Stomach (tissue), 9 donors: ENCODE data around the gene PKN3. TPM values are rescaled to one million over a fixed set of nuclear protein-coding genes. Genes with fewer than 3 reads are reported as not detected.
A peak's percentile ranks its signal among the peaks of the same experiment; 100 is the strongest.
"Not testable (repeated sequence)": the region's sequence is repeated elsewhere in the genome, so short reads cannot be mapped to it uniquely, and the experiment has no call there.

Experiments
- DNase-seq, 2 donors: peaks; one replicate each; pipeline versions ENCODE4 v3.0.0 to v3.0.0-alpha.2; 2013 to 2019
- H3K27ac ChIP-seq, 5 donors: fragments of 200-600 bp in 4 of 5; sonication (generic) in 4 of 5; one replicate each; pipeline ENCODE4 v1.5.1; 2013 to 2019; ENCODE audit warnings: mild to moderate bottlenecking in 1 of 5, moderate library complexity in 1 of 5
- H3K27me3 ChIP-seq, 3 donors: fragments of 200-600 bp; sonication (generic); one replicate each; pipeline ENCODE4 v1.5.1; 2017 to 2019; ENCODE audit warnings: mixed run types in 1 of 3
- H3K36me3 ChIP-seq, 4 donors: fragments of 200-600 bp; sonication (generic); 1 replicate in 3 of 4; 2 replicates in 1 of 4; pipeline ENCODE4 v1.5.1; 2016 to 2019
- H3K4me1 ChIP-seq, 4 donors: fragments of 200-600 bp; sonication (generic); one replicate each; pipeline ENCODE4 v1.5.1; 2016 to 2019
- H3K4me3 ChIP-seq, 4 donors: fragments of 200-600 bp; sonication (generic) in 3 of 4; one replicate each; pipeline ENCODE4 v1.5.1; 2016 to 2019; ENCODE audit warnings: mild to moderate bottlenecking in 1 of 4
- H3K9me3 ChIP-seq, 4 donors: fragments of 200-600 bp; sonication (generic); one replicate each; pipeline ENCODE4 v1.5.1; 2016 to 2019
- EP300 ChIP-seq: sonication (generic); formaldehyde crosslinking; IDR thresholded peaks from one replicate; pipeline ENCODE4 v1.6.1; 2017; ENCODE audit warnings: antibody characterized with exemption
- POLR2A ChIP-seq, 4 donors: fragments of 450-650 bp; IDR thresholded peaks; one replicate each; pipeline ENCODE4 v1.6.1; 2016; ENCODE audit warnings: antibody characterized with exemption in 4 of 4, control low read depth in 2 of 4, mild to moderate bottlenecking in 1 of 4, moderate library complexity in 1 of 4
- POLR2AphosphoS5 ChIP-seq, 3 donors: sonication (generic); formaldehyde crosslinking; IDR thresholded peaks; one replicate each; pipeline ENCODE4 v1.6.1; 2016; ENCODE audit warnings: antibody characterized with exemption in 3 of 3
- WGBS, 5 donors: extraction: QIAGEN DNeasy Blood & Tissue Kit in 3 of 5; methylation state at CpG; one replicate each; pipeline versions ENCODE4 v1.1.5 to v1.1.7; 2013 to 2018; 5-methylcytosine and 5-hydroxymethylcytosine counted together
- intact Hi-C: fragments of 100-400 bp; cut with DNase I; formaldehyde crosslinking; loops from one replicate; pipeline ENCODE4 v1.15.1; 2023; ENCODE audit warnings: low total_unique reads
- polyA plus RNA-seq, 3 donors: library from polyadenylated mRNA; stranded (reverse); fragments of 200-250 nt; gene quantifications; one replicate each; pipeline ENCODE4 v1.2.3, GENCODE V29; 2013
- total RNA-seq, 5 donors: library from RNA; depleted of rRNA; stranded (reverse); fragments of >200 nt; gene quantifications; one replicate each; pipeline versions ENCODE4 v1.1.0 to v1.2.3, GENCODE V29; 2014 to 2016
- TF ChIP-seq, protein P1 (sequence below), 7 experiments: fragments of 450-650 bp in 4 of 7; fragments of 200-600 bp in 3 of 7; sonication (generic) in 3 of 7; IDR thresholded peaks; one replicate each; pipeline ENCODE4 v1.5.1; 2016 to 2019; ENCODE audit warnings: antibody characterized with exemption in 7 of 7, control low read depth in 2 of 7, mild to moderate bottlenecking in 1 of 7
- donor health status: healthy with polysubstance abuse.
- donor health status: Bipolar disorder and iron deficiency.
- donor health status: healthy.

The PKN3 gene
- total and polyA plus RNA-seq, 8 donors: 5.0 to 23.2 (median 8.5) TPM

- Histone ChIP-seq H3K4me3 (peak overlapping the region; percentile 86 to 99 (median 94)), H3K27ac (peak overlapping the region in 3 of 5 donors; percentile 76 to 99 (median 98)), H3K27me3 (no peaks in the 10 kb centered on the region), H3K9me3 (no peaks in the 10 kb centered on the region), H3K36me3 (peaks cover 32 to 49% (median 46%) of the 10 kb centered on the region in 4 donors), H3K4me1 (peaks cover 19 to 49% (median 42%) of the 10 kb centered on the region in 4 donors)
- 5 to 11% (median 7%) methylated on average over 5 of the region's 5 CpGs for WGBS, 5 donors
- no peak for DNase-seq
- intact Hi-C loops: loop anchor here (10.0 kb wide), 1 partner anchor 46 kb away; no protein-coding TSS in a partner anchor
- TF ChIP-seq POLR2A (IDR thresholded peaks at IDR 0.05): no peak
- no peak for TF ChIP-seq POLR2AphosphoS5 (IDR thresholded peaks at IDR 0.05)
- no peak for TF ChIP-seq EP300
- TF ChIP-seq, protein P1, sequence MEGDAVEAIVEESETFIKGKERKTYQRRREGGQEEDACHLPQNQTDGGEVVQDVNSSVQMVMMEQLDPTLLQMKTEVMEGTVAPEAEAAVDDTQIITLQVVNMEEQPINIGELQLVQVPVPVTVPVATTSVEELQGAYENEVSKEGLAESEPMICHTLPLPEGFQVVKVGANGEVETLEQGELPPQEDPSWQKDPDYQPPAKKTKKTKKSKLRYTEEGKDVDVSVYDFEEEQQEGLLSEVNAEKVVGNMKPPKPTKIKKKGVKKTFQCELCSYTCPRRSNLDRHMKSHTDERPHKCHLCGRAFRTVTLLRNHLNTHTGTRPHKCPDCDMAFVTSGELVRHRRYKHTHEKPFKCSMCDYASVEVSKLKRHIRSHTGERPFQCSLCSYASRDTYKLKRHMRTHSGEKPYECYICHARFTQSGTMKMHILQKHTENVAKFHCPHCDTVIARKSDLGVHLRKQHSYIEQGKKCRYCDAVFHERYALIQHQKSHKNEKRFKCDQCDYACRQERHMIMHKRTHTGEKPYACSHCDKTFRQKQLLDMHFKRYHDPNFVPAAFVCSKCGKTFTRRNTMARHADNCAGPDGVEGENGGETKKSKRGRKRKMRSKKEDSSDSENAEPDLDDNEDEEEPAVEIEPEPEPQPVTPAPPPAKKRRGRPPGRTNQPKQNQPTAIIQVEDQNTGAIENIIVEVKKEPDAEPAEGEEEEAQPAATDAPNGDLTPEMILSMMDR (IDR thresholded peaks at IDR 0.05): no peak
Observed at GRCh38 chr9:128690684-128691034, 11.6 kb upstream of the PKN3 start.

- Histone ChIP-seq H3K36me3 (peaks cover 37 to 65% (median 61%) of the 10 kb centered on the region in 4 donors), H3K4me1 (peaks cover 13 to 28% (median 17%) of the 10 kb centered on the region in 4 donors)
- H3K27me3 ChIP-seq, H3K4me3 ChIP-seq, H3K27ac ChIP-seq, H3K9me3 ChIP-seq, DNase-seq: not testable (repeated sequence)
- 78 to 92% (median 89%) methylated on average over 3 of the region's 3 CpGs for WGBS, 5 donors
- intact Hi-C loops: loop anchor here (10.0 kb wide), 1 partner anchor 49 kb away; no protein-coding TSS in a partner anchor
Observed at GRCh38 chr9:128693738-128694137, 8.6 kb upstream of the PKN3 start.

DNA sequence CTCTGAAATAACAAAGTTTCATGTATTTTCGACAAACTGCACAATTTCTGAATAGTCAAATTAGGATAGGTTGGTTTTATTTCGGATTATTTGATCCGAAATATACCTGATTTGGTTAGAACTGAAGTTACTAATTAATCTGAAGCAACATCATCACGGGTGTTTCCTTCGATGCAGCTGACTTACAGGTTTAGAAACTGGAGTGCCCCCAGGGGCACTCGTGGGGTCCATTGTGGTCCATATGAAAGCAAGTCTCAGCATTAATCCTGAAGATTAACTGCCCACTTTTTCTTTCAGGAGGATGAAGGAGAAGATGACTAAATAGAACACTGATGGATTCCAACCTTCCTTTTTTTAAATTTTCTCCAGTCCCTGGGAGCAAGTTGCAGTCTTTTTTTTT is 8.0 kb upstream of the PKN3 start:
- WGBS, 5 donors: 68 to 85% (median 73%) methylated on average over 6 of the region's 6 CpGs
- Histone ChIP-seq H3K9me3 (no peaks in the 10 kb centered on the region), H3K4me3 (no peak overlapping the region), H3K27me3 (no peaks in the 10 kb centered on the region), H3K36me3 (peaks cover 37 to 65% (median 61%) of the 10 kb centered on the region in 4 donors), H3K27ac (no peak overlapping the region), H3K4me1 (peaks cover 13 to 28% (median 17%) of the 10 kb centered on the region in 4 donors)
- DNase-seq: no peak
- TF ChIP-seq EP300 (no peak), POLR2AphosphoS5 (IDR thresholded peaks at IDR 0.05) (no peak), POLR2A (IDR thresholded peaks at IDR 0.05) (no peak)
- TF ChIP-seq, protein P1 (IDR thresholded peaks at IDR 0.05): no peak
- intact Hi-C loops: loop anchor here (10.0 kb wide), 1 partner anchor 50 kb away; no protein-coding TSS in a partner anchor

DNA sequence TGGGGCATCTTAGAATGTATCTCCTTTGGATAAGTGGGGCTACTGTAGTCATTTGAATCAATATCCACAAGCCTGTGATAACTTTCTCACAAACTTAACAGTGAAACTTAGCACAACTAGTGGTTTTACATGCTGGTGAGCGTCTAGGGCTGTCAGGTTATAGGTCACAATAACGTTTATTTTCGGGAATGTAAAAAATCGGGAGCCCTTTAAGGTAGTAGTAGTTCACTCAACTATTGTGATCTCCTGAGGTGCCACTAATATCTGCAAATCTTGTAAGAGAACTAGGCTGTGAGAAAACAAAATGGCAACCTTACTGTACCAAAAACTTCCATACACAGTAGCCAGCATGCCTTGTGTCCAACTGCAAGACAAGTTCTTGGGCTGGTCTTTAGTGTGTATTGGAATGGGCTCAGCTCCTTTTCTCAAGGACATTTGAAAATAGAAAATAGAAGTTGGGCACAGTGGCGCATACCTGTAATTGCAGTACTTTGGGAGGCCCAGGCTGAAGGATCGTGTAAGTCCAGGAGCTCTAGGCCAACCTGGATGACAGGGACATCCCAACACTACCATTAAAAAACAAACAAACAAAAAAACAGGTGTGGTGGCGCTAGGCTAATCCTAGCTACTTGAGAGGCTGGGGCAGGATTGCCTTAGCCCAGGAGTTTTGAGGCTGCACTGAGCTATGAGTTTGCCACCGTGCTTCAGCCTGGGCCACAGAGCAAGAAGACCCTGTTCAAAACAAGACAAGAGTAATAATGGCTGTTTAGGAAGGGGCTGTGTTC is 5.2 kb upstream of the PKN3 start:
- Histone ChIP-seq H3K4me1 (peaks cover 0 to 11% (median 0%) of the 10 kb centered on the region in 4 donors), H3K27me3 (no peaks in the 10 kb centered on the region), H3K36me3 (peaks cover 27 to 53% (median 49%) of the 10 kb centered on the region in 4 donors), H3K4me3 (no peak overlapping the region), H3K27ac (no peak overlapping the region), H3K9me3 (no peaks in the 10 kb centered on the region)
- intact Hi-C loops: loop anchor here (10.0 kb wide), 1 partner anchor 52 kb away; no protein-coding TSS in a partner anchor
- DNase-seq: no peak
- TF ChIP-seq, protein P1 (IDR thresholded peaks at IDR 0.05): no peak
- TF ChIP-seq POLR2A (IDR thresholded peaks at IDR 0.05): no peak
- no peak for TF ChIP-seq POLR2AphosphoS5 (IDR thresholded peaks at IDR 0.05)
- TF ChIP-seq EP300: no peak
- WGBS, 5 donors: 70 to 77% (median 75%) methylated on average over 8 of the region's 8 CpGs

- intact Hi-C loops: loop anchor here (10.0 kb wide), 1 partner anchor 54 kb away; no protein-coding TSS in a partner anchor
- WGBS, 5 donors: 91 to 95% (median 93%) methylated on average over 28 to 30 of the region's 30 CpGs
- peaks cover 12 to 27% (median 16%) of the 10 kb centered on the region in 4 donors for H3K4me1 ChIP-seq
- peaks cover 11 to 31% (median 28%) of the 10 kb centered on the region in 4 donors for H3K36me3 ChIP-seq
- not testable (repeated sequence) for H3K4me3 ChIP-seq, H3K9me3 ChIP-seq, DNase-seq, H3K27me3 ChIP-seq, H3K27ac ChIP-seq
Observed at GRCh38 chr9:128699096-128699795, 3.1 kb upstream of the PKN3 start.
